Testis (tissue), 3 donors: ENCODE results near the gene LRRC1. TPM values are rescaled to one million over a fixed set of nuclear protein-coding genes. Genes with fewer than 3 reads are reported as not detected.

Source experiments
- DNase-seq: peaks from one replicate; pipeline ENCODE4 v3.0.0-alpha.2; 2019
- H3K27ac ChIP-seq, 2 donors: fragments of 200-600 bp; sonication (generic); one replicate each; pipeline ENCODE4 v1.5.1; 2019
- H3K27me3 ChIP-seq: fragments of 200-600 bp; sonication (generic); one replicate; pipeline ENCODE4 v1.5.1; 2019
- H3K36me3 ChIP-seq: fragments of 200-600 bp; sonication (generic); one replicate; pipeline ENCODE4 v1.5.1; 2017; ENCODE audit warnings: low read depth; ENCODE audit errors: missing control alignments
- H3K4me1 ChIP-seq: fragments of 200-600 bp; sonication (generic); one replicate; pipeline ENCODE4 v1.5.1; 2019
- H3K4me3 ChIP-seq, 2 donors: fragments of 200-600 bp; sonication (generic); one replicate each; pipeline ENCODE4 v1.5.1; 2017 to 2019
- H3K9me3 ChIP-seq: fragments of 200-600 bp; sonication (generic); one replicate; pipeline ENCODE4 v1.5.1; 2017
- POLR2A ChIP-seq: fragments of 450-650 bp; IDR thresholded peaks from one replicate; pipeline ENCODE4 v1.6.1; 2017; ENCODE audit warnings: antibody characterized with exemption, mild to moderate bottlenecking, moderate library complexity
- WGBS, 2 donors: methylation state at CpG; one replicate each; pipeline ENCODE4 v1.1.5; 2018; 5-methylcytosine and 5-hydroxymethylcytosine counted together
- intact Hi-C: fragments of 100-400 bp; cut with DNase I; formaldehyde crosslinking; loops from one replicate; pipeline ENCODE4 v1.15.1; 2023; ENCODE audit warnings: low total_unique reads
- polyA plus RNA-seq: library from polyadenylated mRNA; stranded (reverse); fragments of 350-450 nt; fragmentation: Illumina TruSeq; extraction: RNeasy Lipid Tissue Mini Kit (QIAGEN cat#74804); gene quantifications from one replicate; pipeline ENCODE4 v1.2.3, GENCODE V29; 2014; ENCODE audit warnings: low read depth, low replicate concordance; ENCODE audit not compliant: insufficient read depth
- total RNA-seq, 2 donors: library from RNA; depleted of rRNA; stranded (reverse); fragments of >200 nt; gene quantifications; one replicate each; pipeline ENCODE4 v1.2.3, GENCODE V29; 2016
- TF ChIP-seq, protein P1 (sequence below), 3 experiments: fragments of 450-650 bp in 2 of 3; fragments of 200-600 bp in 1 of 3; sonication (generic) in 1 of 3; IDR thresholded peaks; one replicate each; pipeline ENCODE4 v1.5.1; 2016 to 2019; ENCODE audit warnings: antibody characterized with exemption in 3 of 3, mild to moderate bottlenecking in 2 of 3, moderate library complexity in 1 of 3

LRRC1 gene
- total and polyA plus RNA-seq, 3 donors from 2014 or later: 29.5 to 36.5 (median 34.1) TPM

DNA sequence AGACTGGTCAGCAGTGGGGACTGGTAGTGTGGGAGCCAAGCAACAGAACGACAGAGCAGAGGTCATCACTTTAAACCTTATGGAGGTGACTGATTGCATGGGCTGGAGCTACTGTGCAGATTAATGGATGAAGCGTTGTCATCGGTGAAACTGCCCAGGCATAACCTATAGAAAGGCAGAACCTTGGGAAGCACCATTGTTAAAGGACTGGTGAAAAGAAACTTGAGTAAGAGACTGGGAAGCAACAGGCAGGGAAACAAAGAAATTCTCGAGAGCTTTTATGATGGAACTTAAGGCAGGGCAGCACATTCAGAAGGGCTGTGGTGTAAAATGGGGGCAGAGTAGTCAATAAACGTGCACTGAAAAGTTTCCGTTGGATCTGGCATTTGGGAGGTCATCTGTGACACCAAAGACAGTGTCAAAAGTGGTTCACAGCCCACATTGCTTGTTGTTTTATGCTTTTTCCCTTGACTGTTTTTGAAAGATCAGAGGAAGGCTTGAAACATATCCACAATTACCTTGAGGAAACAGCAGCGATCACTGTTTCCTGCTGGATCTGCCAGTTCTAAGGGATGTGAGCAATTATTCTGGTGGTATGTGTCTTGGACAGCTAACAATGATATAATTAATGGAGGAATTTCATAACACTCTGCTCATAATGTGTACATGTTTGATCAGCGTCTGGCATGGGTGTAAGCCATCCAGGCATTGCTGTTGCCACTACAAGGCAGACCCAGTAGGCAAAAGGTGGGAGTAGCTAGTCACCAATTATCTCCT, 62.7 kb downstream of the LRRC1 start:
- peaks cover 30% of the 10 kb centered on the region for H3K4me1 ChIP-seq
- TF ChIP-seq POLR2A: no peak
- TF ChIP-seq, protein P1, sequence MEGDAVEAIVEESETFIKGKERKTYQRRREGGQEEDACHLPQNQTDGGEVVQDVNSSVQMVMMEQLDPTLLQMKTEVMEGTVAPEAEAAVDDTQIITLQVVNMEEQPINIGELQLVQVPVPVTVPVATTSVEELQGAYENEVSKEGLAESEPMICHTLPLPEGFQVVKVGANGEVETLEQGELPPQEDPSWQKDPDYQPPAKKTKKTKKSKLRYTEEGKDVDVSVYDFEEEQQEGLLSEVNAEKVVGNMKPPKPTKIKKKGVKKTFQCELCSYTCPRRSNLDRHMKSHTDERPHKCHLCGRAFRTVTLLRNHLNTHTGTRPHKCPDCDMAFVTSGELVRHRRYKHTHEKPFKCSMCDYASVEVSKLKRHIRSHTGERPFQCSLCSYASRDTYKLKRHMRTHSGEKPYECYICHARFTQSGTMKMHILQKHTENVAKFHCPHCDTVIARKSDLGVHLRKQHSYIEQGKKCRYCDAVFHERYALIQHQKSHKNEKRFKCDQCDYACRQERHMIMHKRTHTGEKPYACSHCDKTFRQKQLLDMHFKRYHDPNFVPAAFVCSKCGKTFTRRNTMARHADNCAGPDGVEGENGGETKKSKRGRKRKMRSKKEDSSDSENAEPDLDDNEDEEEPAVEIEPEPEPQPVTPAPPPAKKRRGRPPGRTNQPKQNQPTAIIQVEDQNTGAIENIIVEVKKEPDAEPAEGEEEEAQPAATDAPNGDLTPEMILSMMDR (IDR thresholded peaks at IDR 0.05): no peak
- peak overlapping the region; percentile 39 to 49 for H3K27ac ChIP-seq
- H3K36me3 ChIP-seq: no peaks in the 10 kb centered on the region
- DNase-seq: no peak
- intact Hi-C loops: no loop called here
- 69 to 80% methylated on average over 8 of the region's 8 CpGs for WGBS, 2 donors
- no peaks in the 10 kb centered on the region for H3K9me3 ChIP-seq
- H3K27me3 ChIP-seq: no peaks in the 10 kb centered on the region
- H3K4me3 ChIP-seq: no peak overlapping the region

DNA sequence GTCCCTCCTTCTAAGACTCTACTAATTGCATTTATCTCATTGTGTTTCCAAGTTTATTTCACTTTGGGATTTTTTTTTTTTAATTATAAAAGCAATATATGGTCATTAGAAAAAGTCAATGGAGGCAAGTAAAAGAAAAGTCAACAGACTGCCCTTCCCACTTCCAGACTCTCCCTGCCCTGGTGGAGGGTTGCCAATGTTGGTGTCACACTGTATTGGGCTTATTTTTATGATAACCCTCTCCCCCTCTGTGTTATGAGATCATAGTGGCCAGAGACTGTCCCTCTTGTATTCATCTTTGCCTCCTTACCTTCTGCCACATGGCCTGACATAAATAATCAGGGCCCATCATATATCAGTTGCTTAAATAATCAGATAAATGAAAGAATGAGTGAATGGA, 63.4 kb downstream of the LRRC1 start:
- H3K9me3 ChIP-seq: no peaks in the 10 kb centered on the region
- no peak for DNase-seq
- TF ChIP-seq, protein P1 (IDR thresholded peaks at IDR 0.05): no peak
- no peak for TF ChIP-seq POLR2A
- peak overlapping the region in 1 of 2 donors; percentile 49 for H3K27ac ChIP-seq
- H3K4me1 ChIP-seq: peaks cover 36% of the 10 kb centered on the region
- no peak overlapping the region for H3K4me3 ChIP-seq
- H3K27me3 ChIP-seq: no peaks in the 10 kb centered on the region
- intact Hi-C loops: no loop called here
- no peaks in the 10 kb centered on the region for H3K36me3 ChIP-seq

DNA sequence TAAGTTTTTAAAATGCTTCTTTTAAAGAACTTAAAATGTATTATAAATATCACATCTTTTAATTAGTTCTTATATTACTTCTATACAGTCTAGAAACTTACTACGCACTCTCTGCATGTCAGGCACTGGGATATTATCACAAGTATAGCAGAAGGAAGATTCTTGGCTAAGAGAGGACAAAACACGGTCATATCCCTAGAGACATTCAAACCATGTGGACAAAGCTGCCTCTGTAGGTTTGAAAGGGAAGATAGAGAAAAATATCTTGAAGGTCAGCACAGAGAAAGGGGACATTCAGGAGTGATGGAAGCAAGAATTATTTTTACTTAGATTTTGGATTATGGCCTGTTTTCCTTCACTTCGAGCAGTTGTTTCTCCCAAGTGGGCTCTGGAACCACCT, 64.1 kb downstream of the LRRC1 start:
- Histone ChIP-seq H3K9me3 (no peaks in the 10 kb centered on the region), H3K36me3 (no peaks in the 10 kb centered on the region), H3K27me3 (no peaks in the 10 kb centered on the region), H3K4me1 (peaks cover 41% of the 10 kb centered on the region), H3K27ac (peak overlapping the region in 1 of 2 donors; percentile 49), H3K4me3 (no peak overlapping the region)
- 29 to 42% methylated on average over 3 of the region's 3 CpGs for WGBS, 2 donors
- no peak for TF ChIP-seq POLR2A
- TF ChIP-seq, protein P1 (IDR thresholded peaks at IDR 0.05): no peak
- no peak for DNase-seq
- intact Hi-C loops: no loop called here

DNA sequence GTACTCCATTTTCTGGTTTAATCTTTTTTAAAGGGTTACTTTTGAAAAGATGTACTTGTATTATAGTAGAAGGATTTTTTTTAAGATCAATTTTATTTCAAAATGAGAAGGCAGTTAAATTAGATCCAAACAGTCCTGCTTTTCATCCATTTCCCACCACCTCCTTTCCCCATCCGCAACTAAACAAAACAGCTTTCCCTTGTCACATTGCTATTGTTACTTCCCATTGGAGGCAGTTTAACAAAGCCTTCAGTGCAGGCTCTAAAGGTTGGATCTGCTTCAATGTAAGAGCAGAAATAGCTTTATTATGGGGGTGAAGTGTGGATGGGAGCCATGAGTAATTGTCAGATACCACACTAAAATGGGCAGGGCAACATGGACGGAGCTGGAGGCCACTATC, 65.7 kb downstream of the LRRC1 start:
- Histone ChIP-seq H3K4me1 (peaks cover 40% of the 10 kb centered on the region), H3K9me3 (no peaks in the 10 kb centered on the region), H3K27me3 (no peaks in the 10 kb centered on the region), H3K27ac (no peak overlapping the region), H3K36me3 (no peaks in the 10 kb centered on the region), H3K4me3 (no peak overlapping the region)
- DNase-seq: no peak
- no peak for TF ChIP-seq POLR2A
- TF ChIP-seq, protein P1 (IDR thresholded peaks at IDR 0.05): no peak
- 95% methylated on average over 2 of the region's 2 CpGs for WGBS, 2 donors
- intact Hi-C loops: no loop called here

DNA sequence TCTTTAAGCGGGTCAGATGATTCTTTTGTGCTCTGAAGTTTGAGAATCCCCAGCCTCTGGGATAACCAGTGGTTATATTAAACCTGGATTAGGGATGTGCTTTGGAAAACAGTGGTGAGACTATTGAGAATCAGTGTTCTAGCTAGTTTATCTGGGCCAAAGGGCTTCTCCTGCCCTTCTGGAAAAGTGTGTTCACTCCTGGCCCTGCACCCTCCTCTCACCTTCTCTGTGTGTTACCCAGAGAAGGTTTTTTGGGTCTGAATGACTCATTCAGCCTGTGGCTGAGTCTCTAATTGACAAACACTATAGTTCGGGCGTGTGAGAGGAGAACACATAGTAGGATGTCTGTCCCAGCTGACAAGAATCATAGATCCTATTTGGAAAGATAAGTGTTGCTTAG, 66.7 kb downstream of the LRRC1 start:
- TF ChIP-seq, protein P1 (IDR thresholded peaks at IDR 0.05): no peak
- no peak for TF ChIP-seq POLR2A
- WGBS, 2 donors: 89 to 92% methylated on average over 3 of the region's 3 CpGs
- H3K4me1 ChIP-seq: peaks cover 39% of the 10 kb centered on the region
- no peaks in the 10 kb centered on the region for H3K9me3 ChIP-seq
- no peaks in the 10 kb centered on the region for H3K27me3 ChIP-seq
- H3K36me3 ChIP-seq: no peaks in the 10 kb centered on the region
- intact Hi-C loops: no loop called here
- no peak overlapping the region for H3K27ac ChIP-seq
- no peak for DNase-seq
- H3K4me3 ChIP-seq: no peak overlapping the region
